Heart right ventricle (tissue), 16 donors: ENCODE measurements around the gene KIAA1671. TPM values are rescaled to one million over a fixed set of nuclear protein-coding genes. Genes with fewer than 3 reads are reported as not detected.

ENCODE experiments used
- ATAC-seq, 8 donors: fragments of 200-7000 bp; cut with Tn5 transposase; one replicate each; pipeline ENCODE4 v1.9.1; 2020; ENCODE audit warnings: mild to moderate bottlenecking in 8 of 8, moderate library complexity in 8 of 8, moderate number of reproducible peaks in 1 of 8
- DNase-seq, 2 donors: peaks; one replicate each; pipeline ENCODE4 v3.0.0-alpha.2; 2020
- H3K27ac ChIP-seq, 10 donors: fragments of 200-600 bp; sonication (generic) in 2 of 10; one replicate each; pipeline versions ENCODE4 v1.5.0 to v1.8.0; 2020 to 2022; ENCODE audit warnings: mild to moderate bottlenecking in 3 of 10
- H3K27me3 ChIP-seq, 7 donors: fragments of 200-600 bp; one replicate each; pipeline ENCODE4 v1.8.0; 2021 to 2022; ENCODE audit warnings: mild to moderate bottlenecking in 2 of 7
- H3K36me3 ChIP-seq, 9 donors: fragments of 200-600 bp; sonication (generic) in 1 of 9; one replicate each; pipeline versions ENCODE4 v1.5.0 to v1.8.0; 2020 to 2022; ENCODE audit warnings: mild to moderate bottlenecking in 2 of 9
- H3K4me1 ChIP-seq, 9 donors: fragments of 200-600 bp; sonication (generic) in 1 of 9; one replicate each; pipeline versions ENCODE4 v1.5.0 to v1.8.0; 2020 to 2022; ENCODE audit warnings: mild to moderate bottlenecking in 4 of 9
- H3K4me3 ChIP-seq, 10 donors: fragments of 200-600 bp; sonication (generic) in 2 of 10; one replicate each; pipeline versions ENCODE4 v1.5.0 to v1.8.0; 2020 to 2022; ENCODE audit warnings: mild to moderate bottlenecking in 7 of 10, moderate library complexity in 2 of 10
- H3K9me3 ChIP-seq, 11 donors: fragments of 200-600 bp in 10 of 11; sonication (generic) in 2 of 11; one replicate each; pipeline versions ENCODE4 v1.5.0 to v1.8.0; 2013 to 2022; ENCODE audit warnings: mild to moderate bottlenecking in 2 of 11, control low read depth in 1 of 11, moderate library complexity in 1 of 11
- CTCF ChIP-seq, 9 donors: fragments of 200-600 bp; sonication (generic) in 2 of 9; IDR thresholded peaks; one replicate each; pipeline versions ENCODE4 v1.5.0 to v1.8.0; 2021 to 2022; ENCODE audit warnings: antibody characterized with exemption in 9 of 9, mild to moderate bottlenecking in 5 of 9, moderate library complexity in 1 of 9
- WGBS, 2 donors: extraction: QIAGEN DNeasy Blood & Tissue Kit; methylation state at CpG; one replicate each; pipeline ENCODE4 v1.1.7; 2013; ENCODE audit warnings: inconsistent platforms in 1 of 2; 5-methylcytosine and 5-hydroxymethylcytosine counted together
- intact Hi-C, 10 donors: fragments of 100-400 bp; cut with DNase I; formaldehyde crosslinking; loops; one replicate each; pipeline versions ENCODE4 v1.11.1 to v1.14.2; 2022
- polyA plus RNA-seq, 2 donors: library from polyadenylated mRNA; stranded (reverse); fragments of 200-250 nt; gene quantifications; one replicate each; pipeline ENCODE4 v1.2.3, GENCODE V29; 2013
- total RNA-seq, 10 donors: library from RNA; stranded (reverse); fragmentation: NEBNext Ultra II Directional in 3 of 10; extraction: Animal tissue kit (Norgen Biotek cat#: 25700) in 3 of 10; gene quantifications; one replicate each; pipeline versions ENCODE4 v1.2.1 to v1.2.4, GENCODE V29; 2021 to 2023
- donor health status: Arrhythmogenic right ventricular cardiomyopathy.
- donor health status: ischemic (EF 13 %, LVEDD 7.1; RV severe dilation, severe dysfunction).
- donor health status: healthy with polysubstance abuse.
- donor health status: DM: no; HTN: yes; CAD: no.
- donor health status: DM: no; HTN: no; CAD: no.
- donor health status: ischemic (EF 25% LVEDD 6.9; RV normal size, moderate dysfunction).
- donor health status: ischemic (EF 25% LVEDD 5.7; RV mildly dilated, moderate dysfunction).
- donor health status: healthy.
- donor health status: DM: yes; HTN: yes; CAD: no.
- donor health status: Ischemic cardiomyopathy.
- donor health status: ischemic (EF 35%, LVEDD 5.7; RV mildly dilated, moderate dysfunction).
- donor health status: nonischemic (EF 11% LVEDD 7.7; RV severe dilation, severe dysfunction).
- donor health status: DM: yes; HTN: yes; CAD: no.
- donor health status: PGD.
- donor health status: ischemic (EF 29% LVEDD 5.4; RV normal size, mild dysfunction).
- donor health status: nonischemic (EF 23%, LVEDD 6.1; RV moderate dilation, normal function).

The KIAA1671 gene
- total and polyA plus RNA-seq, 12 donors = 2.9 to 26.2 (median 13.7) TPM

- no peak for TF ChIP-seq CTCF (IDR thresholded peaks at IDR 0.05)
- no peak for ATAC-seq
- Histone ChIP-seq H3K27ac (peak overlapping the region in 5 of 10 donors; percentile 27 to 79 (median 46)), H3K36me3 (no peaks in the 10 kb centered on the region), H3K9me3 (no peaks in the 10 kb centered on the region), H3K4me1 (peaks cover 10 to 97% (median 67%) of the 10 kb centered on the region in 9 donors), H3K4me3 (no peak overlapping the region), H3K27me3 (no peaks in the 10 kb centered on the region)
- no peak for DNase-seq
- 70 to 78% methylated on average over 4 of the region's 4 CpGs for WGBS, 2 donors
- intact Hi-C loops = loop anchor here in 2 of 10 donors (5.0 kb wide), 1 partner anchor 35 kb away; the partner anchor contains the start of gene KIAA1671 (in 2 of the 2)
Measured at GRCh38 chr22:24986816-24987215, 34.3 kb downstream of the KIAA1671 start.

- H3K4me1 ChIP-seq = peaks cover 6 to 93% (median 62%) of the 10 kb centered on the region in 9 donors
- DNase-seq (no peak), ATAC-seq (no peak)
- WGBS, 2 donors = 48 to 74% methylated on average over 2 of the region's 2 CpGs
- intact Hi-C loops = loop anchor here in 2 of 10 donors (5.0 kb wide), 1 partner anchor 37 kb away; the partner anchor contains the start of gene KIAA1671 (in 2 of the 2)
- H3K36me3 ChIP-seq = no peaks in the 10 kb centered on the region
- no peaks in the 10 kb centered on the region for H3K27me3 ChIP-seq
- H3K4me3 ChIP-seq = no peak overlapping the region
- no peak for TF ChIP-seq CTCF (IDR thresholded peaks at IDR 0.05)
- peak overlapping the region; percentile 36 to 84 (median 55) for H3K27ac ChIP-seq
- no peaks in the 10 kb centered on the region for H3K9me3 ChIP-seq
Measured at GRCh38 chr22:24989135-24989534, 36.6 kb downstream of the KIAA1671 start.

GRCh38 chr22:24989541-24989951 lies 37.0 kb downstream of the KIAA1671 start:
- intact Hi-C loops = loop anchor here in 2 of 10 donors (5.0 kb wide), 1 partner anchor 37 kb away; the partner anchor contains the start of gene KIAA1671 (in 2 of the 2)
- Histone ChIP-seq H3K27ac (peak overlapping the region; percentile 36 to 84 (median 55)), H3K36me3 (no peaks in the 10 kb centered on the region), H3K27me3 (no peaks in the 10 kb centered on the region), H3K4me3 (no peak overlapping the region), H3K4me1 (peaks cover 6 to 93% (median 58%) of the 10 kb centered on the region in 9 donors), H3K9me3 (no peaks in the 10 kb centered on the region)
- no peak for TF ChIP-seq CTCF (IDR thresholded peaks at IDR 0.05)
- 35 to 65% methylated on average over 5 of the region's 5 CpGs for WGBS, 2 donors
- DNase-seq = no peak
- peak; percentile 17 to 59 (median 38) for ATAC-seq

- peak overlapping the region in 9 of 10 donors; percentile 45 to 84 (median 56) for H3K27ac ChIP-seq
- WGBS, 2 donors = 92 to 97% methylated on average over 10 of the region's 10 CpGs
- DNase-seq = no peak
- TF ChIP-seq CTCF (IDR thresholded peaks at IDR 0.05) = no peak
- intact Hi-C loops = loop anchor here in 3 of 10 donors (5.0 kb wide), 1 partner anchor 37 kb away; no protein-coding TSS in a partner anchor
- H3K9me3 ChIP-seq = no peaks in the 10 kb centered on the region
- no peaks in the 10 kb centered on the region for H3K36me3 ChIP-seq
- no peak overlapping the region for H3K4me3 ChIP-seq
- H3K27me3 ChIP-seq = no peaks in the 10 kb centered on the region
- no peak for ATAC-seq
- H3K4me1 ChIP-seq = peaks cover 6 to 86% (median 49%) of the 10 kb centered on the region in 9 donors
Measured at GRCh38 chr22:24990344-24990905, 37.9 kb downstream of the KIAA1671 start.
